ENCODE measurements around the gene PPP4C.

PPP4C gene

GRCh38 chr16:30054959-30055553 lies 20.7 kb upstream of the PPP4C start:
- no peak for DNase-seq (ENCODE audit: low read depth)

- no peak for DNase-seq (ENCODE audit: low read depth)
Measured at GRCh38 chr16:30060346-30060745, 15.4 kb upstream of the PPP4C start.

DNA sequence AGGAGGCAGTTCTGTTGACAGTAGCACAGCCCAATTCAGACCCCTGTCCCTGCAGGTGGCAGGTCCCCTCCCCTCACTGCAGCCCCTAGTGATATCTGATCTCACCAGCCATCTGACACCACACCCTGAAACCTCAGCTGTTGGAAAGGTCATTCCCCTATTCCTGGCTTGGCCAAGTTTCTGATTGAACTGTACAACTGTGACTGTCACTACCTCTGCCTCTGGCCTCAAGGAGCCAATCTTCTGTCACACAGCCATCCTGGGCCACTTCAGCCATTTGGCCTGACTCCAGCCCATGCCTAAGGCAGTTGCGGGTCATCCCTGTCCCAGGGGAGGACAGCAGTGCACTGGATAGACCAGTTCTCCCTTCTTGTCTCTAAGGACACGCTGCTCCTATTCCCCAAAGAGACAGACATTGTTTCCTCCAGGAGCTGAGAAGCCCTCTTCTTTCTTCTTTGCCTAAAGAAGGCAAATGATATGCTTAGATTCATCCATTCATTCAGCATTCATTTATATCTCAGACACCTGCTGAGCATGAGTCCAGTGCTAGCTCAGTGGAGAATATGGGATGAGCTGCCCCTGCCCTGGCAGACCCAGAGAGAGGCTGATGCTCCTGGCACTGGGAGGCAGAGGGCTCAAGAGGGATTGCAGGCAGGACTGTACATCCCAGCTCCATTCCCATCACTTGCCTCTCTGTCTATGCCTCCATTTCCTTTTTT lies 14.8 kb upstream of the PPP4C start:
- no peak for DNase-seq (ENCODE audit: low read depth)

DNA sequence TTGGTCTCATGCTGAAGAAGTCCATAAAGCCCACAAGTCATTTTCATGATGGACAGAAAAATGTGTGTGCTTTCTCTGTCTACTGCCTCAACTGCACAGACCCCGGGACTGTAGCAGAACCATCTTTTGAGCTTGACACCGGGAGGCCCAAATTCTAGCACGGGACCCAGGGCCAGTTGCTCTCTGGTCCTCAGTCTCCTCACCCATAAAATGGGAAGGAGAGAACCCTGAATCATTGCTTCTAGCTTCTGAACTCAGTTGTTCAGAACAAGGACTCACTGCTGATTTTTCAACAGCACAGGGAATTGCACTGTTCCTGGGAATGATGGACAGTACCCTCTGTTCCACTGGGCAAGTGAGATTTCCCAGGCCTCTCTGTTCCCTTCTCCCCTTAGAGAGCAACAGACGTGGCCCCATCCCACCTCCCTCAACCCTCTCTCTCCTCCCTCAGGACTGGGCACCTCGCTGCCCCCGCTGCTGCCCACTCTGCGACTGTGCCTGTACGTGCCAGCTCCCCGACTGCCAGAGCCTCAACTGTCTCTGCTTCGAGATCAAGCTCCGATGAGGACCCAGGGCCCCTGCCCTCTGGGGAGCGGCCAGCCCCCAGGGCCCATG lies 12.4 kb upstream of the PPP4C start:
- DNase-seq (ENCODE audit: low read depth): no peak

- DNase-seq (ENCODE audit: low read depth): peak; percentile 38
Measured at GRCh38 chr16:30063893-30064728, 11.7 kb upstream of the PPP4C start.

DNA sequence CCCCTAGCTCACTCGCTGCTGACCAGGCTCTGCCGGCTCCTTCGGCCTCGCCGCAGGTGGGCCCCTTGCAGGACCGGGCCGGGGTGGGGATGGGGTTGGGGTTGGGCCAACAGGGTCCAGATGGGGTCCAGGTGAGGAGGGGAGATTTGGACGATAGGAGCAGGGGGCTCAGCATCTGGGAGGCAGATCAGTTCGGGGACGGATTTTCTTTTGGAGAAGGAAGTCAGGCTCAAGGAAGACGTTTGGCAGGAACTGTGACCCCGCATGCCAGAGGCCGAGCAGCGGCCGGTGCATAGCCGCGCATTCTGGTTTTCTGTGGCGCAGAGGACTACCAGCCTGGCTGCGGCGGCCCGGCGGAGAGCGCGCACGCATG lies 11.1 kb upstream of the PPP4C start:
- no peak for DNase-seq (ENCODE audit: low read depth)

GRCh38 chr16:30065102-30065942 lies 10.5 kb upstream of the PPP4C start, which contains the start of gene ALDOA:
Gene ALDOA (plus strand): TSS chr16:30065760. CDS start chr16:30066898, 1,138 bp downstream.
- peak; percentile 91 for DNase-seq (ENCODE audit: low read depth)

DNA sequence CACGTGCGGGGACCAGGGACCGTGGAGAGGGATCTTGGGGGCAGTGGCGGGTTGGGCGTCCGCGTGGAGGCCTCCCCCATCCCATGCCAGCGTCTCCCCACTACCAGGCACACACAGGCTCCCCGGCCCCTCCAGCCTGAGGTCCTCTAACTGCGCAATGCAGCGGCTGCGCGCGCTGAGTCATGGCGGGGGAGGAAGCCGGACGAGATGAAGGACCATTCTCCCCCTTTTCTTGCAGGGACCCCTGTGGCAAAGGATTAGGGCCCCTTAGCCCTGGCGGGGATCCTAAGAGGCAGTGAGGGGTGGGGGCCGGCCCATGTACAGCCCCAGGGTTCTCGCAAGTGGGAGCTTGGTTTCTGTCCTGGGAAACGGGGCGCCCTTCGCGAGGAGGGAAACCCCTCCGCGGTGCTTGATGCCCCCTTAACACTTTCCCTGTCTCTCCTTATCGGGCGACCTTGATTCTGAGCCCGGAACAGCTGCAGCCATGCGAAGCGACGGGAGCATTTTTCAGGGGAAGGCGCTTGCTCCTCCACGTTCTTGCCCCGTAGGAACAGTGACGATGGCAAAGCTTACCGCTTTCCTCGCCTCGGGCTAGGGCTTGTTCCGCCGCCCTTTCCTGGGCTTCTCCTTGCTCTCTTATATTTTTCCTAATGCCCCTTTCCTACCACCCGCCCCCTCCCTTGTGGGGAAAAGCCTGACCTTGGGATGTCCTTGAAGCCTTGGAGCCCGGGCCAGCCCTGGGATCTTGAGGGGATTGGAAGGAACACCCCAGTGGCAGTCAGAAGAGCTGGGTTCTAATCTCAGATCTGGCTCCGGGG lies 9.6 kb upstream of the PPP4C start:
- no peak for DNase-seq (ENCODE audit: low read depth)

- no peak for DNase-seq (ENCODE audit: low read depth)
Measured at GRCh38 chr16:30066761-30067583, 8.8 kb upstream of the PPP4C start.

DNA sequence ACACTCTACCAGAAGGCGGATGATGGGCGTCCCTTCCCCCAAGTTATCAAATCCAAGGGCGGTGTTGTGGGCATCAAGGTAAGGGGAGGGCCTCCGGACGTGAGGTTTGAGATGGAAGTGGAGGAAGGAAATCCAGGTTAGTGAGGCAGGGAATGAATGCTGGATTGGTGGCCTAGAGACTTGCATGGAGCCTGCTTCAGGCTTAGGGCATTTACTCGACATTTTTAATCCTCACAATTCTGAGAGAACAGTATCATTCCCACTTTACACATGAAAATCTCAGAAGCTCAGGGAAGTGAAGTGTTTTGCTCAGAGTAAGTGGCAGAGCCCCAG lies 8.2 kb upstream of the PPP4C start:
- DNase-seq (ENCODE audit: low read depth): no peak

DNA sequence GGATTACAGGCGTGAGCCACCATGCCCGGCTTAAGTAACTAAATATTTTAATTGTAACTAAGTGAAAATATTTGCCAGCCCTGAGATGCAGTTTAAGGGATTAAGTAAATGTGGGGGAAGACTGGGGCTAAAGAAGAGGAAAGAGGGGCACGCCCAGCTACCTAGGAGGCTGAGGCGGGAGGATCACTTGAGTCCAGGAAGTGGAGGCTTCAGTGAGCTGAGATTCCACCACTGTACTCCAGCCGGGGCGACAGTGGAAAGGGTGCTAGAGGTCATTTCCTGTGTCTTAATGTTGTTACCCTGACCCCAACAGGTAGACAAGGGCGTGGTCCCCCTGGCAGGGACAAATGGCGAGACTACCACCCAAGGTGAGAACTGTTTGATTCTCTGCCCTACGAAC lies 7.5 kb upstream of the PPP4C start:
- DNase-seq (ENCODE audit: low read depth): no peak

DNA sequence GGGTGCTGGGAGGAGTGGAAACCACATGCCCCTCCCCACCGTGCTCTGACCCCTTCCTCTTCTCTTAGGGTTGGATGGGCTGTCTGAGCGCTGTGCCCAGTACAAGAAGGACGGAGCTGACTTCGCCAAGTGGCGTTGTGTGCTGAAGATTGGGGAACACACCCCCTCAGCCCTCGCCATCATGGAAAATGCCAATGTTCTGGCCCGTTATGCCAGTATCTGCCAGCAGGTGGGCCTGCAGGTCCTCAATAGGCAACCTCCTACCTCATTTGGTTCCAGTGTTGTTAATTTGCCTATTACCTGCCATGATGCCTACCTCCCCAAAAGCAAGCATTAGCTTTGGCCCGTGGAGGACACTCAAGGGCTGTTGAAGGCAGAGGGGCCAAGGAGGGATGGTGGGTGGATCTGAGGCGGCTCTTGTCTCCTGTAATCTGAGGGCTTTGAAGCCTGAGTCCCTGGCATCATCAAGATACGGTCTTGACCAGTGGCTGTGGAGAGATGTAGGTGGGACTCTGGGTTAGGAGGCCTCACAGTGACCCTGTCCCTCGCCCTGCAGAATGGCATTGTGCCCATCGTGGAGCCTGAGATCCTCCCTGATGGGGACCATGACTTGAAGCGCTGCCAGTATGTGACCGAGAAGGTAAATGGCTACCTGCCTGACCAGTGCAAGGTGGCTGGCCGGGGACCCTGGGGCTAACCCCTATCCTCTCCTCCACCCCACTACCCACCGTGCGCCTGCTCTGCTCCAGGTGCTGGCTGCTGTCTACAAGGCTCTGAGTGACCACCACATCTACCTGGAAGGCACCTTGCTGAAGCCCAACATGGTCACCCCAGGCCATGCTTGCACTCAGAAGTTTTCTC lies 6.8 kb upstream of the PPP4C start:
- DNase-seq (ENCODE audit: low read depth): no peak

DNA sequence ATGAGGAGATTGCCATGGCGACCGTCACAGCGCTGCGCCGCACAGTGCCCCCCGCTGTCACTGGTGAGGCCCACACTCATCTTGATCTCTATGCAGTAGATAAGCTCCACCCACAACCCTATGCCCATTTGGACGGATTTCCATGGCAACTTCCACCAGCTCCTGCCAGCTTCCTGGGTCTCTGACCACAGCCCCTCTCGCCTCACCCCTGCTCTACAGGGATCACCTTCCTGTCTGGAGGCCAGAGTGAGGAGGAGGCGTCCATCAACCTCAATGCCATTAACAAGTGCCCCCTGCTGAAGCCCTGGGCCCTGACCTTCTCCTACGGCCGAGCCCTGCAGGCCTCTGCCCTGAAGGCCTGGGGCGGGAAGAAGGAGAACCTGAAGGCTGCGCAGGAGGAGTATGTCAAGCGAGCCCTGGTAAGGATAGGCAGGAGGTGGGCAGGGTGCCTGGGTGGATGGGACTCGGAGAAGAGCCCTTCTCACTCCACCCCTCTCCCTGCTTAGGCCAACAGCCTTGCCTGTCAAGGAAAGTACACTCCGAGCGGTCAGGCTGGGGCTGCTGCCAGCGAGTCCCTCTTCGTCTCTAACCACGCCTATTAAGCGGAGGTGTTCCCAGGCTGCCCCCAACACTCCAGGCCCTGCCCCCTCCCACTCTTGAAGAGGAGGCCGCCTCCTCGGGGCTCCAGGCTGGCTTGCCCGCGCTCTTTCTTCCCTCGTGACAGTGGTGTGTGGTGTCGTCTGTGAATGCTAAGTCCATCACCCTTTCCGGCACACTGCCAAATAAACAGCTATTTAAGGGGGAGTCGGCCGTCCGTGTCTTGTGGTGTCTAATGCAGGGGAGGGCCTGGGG lies 6.0 kb upstream of the PPP4C start:
- no peak for DNase-seq (ENCODE audit: low read depth)

- no peak for DNase-seq (ENCODE audit: low read depth)
Measured at GRCh38 chr16:30070490-30070889, 5.3 kb upstream of the PPP4C start.

DNA sequence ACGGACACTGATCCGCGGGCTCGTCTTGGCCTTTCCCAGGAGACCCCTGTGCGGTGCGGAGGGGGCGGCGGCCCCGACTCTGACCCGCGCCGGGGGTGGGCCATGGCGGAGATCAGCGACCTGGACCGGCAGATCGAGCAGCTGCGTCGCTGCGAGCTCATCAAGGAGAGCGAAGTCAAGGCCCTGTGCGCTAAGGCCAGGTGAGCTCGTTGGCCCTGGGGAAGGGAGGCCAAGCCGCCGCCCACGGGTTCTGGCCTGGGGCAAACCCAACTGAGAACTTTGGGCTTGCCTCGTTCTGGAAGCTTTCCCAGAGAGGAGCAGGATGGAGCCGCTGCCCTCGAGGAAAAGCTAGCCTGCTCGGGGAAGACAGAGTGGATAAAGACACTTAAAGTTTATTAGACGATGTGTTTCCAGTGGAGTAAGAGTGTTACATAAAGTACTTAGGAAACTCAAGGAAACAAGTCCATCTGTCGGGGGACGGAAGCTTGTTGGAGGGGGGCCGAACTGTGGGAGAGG lies 540 bp downstream of the PPP4C start:
- DNase-seq (ENCODE audit: low read depth): no peak

DNA sequence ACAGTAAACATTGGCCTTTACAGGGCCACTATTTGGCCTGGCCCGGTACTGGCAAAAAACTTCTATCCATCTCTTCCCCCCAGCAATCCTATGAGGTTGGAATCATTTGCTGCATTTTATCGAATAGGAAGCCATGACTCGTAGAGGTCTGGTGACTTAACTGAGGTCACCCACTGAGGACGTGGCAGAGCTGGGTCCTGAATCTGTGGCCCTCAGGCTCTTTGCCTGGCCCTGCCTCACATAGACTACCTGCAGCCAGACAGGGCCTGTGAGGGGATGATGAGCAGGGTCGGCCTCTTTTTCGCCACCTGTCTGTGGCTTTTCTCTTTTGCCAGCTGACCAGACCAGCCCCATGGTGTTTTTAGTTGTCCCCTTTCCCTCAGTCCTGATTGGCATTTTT lies 1.9 kb downstream of the PPP4C start:
- DNase-seq (ENCODE audit: low read depth): no peak

GRCh38 chr16:30078744-30079143 lies 3.0 kb downstream of the PPP4C start:
- DNase-seq (ENCODE audit: low read depth): no peak

GRCh38 chr16:30079480-30079879 lies 3.7 kb downstream of the PPP4C start:
- no peak for DNase-seq (ENCODE audit: low read depth)

Measured in T-helper 22 cell (primary cell).